NCI-H1092 treated with DMSO at 0.1 percent for 48 hours (cell line): ENCODE data around the gene DNAH6.
"Not testable (repeated sequence)": the region's sequence is repeated elsewhere in the genome, so short reads cannot be mapped to it uniquely, and the experiment has no call there.

ENCODE experiments used
- DNase-seq: peaks from one replicate; lab custom pipeline; 2025; lab: John Stamatoyannopoulos, UW

DNAH6 gene

GRCh38 chr2:84497285-84497684, 19.0 kb upstream of the DNAH6 start:
- DNase-seq, result no peak

GRCh38 chr2:84498150-84498799, 18.0 kb upstream of the DNAH6 start:
- DNase-seq, result no peak

DNA sequence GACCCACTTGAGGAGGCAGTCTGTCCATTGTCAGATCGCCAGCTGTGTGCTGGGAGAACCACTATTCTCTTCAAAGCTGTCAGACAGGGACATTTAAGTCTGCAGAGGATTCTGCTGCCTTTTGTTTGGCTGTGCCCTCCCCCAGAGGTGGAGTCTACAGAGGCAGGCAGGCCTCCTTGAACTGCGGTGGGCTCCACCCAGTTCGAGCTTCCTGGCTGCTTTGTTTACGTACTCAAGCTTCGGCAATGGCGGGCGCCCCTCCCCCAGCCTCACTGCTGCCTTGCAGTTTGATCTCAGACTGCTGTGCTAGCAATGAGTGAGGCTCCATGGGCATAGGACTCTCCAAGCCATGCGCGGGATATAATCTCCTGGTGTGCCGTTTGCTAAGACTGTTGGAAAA, 5.3 kb upstream of the DNAH6 start:
- DNase-seq, result not testable (repeated sequence)

DNA sequence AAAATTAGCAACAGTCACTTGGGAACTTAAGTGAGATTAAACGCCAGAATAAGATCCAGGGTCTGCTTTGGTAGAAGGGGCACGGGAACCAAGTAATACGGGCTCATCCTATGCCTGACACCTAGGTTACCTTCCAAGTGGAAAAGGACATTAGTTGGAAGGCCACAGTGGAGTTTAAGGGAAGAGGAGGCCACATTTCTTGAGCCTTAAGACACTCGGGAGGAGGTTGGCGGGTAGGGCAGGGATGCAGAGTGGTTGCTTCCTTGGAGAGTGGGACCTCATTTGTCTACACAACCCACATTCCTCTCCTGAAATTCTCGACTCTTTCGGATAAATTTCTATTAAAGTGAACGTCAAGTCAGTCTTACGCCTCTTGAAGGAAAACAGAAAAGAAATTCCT, 510 bp upstream of the DNAH6 start:
- DNase-seq, result no peak

- DNase-seq, result no peak
Observed at GRCh38 chr2:84519332-84519957, 3.1 kb downstream of the DNAH6 start.

DNA sequence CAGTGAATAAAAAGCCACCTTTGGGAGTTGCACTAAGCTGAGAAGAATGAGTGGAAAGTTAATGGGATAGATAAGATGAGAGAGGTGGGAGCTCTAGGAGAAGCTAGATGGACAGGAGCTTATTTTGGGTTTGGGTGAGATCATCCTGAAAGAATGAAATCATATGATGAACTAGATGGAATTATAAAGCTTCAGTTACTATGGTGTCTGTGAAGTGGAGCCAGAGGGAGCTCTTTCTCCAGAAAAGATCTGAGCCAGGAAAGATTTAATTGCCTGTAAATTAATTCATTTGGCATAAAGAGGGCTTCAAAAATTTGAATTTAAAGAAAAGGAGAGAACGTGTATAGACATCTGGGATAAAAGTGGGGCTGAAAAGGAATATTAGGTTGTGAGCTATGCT, 10.3 kb downstream of the DNAH6 start:
- no peak for DNase-seq

- no peak for DNase-seq
Observed at GRCh38 chr2:84527137-84528129, 11.1 kb downstream of the DNAH6 start.

GRCh38 chr2:84532291-84532690, 16.0 kb downstream of the DNAH6 start:
- no peak for DNase-seq

- DNase-seq, result no peak
Observed at GRCh38 chr2:84534225-84534624, 17.9 kb downstream of the DNAH6 start.

GRCh38 chr2:84537251-84537650, 21.0 kb downstream of the DNAH6 start:
- DNase-seq, result no peak

DNA sequence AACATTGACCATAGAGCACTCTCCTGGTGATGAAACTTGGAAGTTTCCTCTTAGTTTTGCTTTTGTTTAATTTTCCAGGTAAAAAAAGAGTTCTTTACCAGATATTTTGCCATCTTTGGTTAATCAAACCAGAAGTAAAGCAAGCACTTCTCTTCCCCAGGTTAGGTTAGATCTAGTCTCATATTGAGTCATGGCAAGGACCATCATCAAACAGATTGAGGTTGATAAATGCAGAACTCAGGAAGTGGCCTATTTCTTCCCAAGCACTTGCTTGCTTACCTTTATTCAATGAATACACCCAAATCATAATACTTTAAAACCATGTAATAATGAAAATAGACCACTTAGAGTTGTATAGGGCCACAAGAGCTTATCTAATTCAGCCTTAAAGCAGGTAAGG, 23.4 kb downstream of the DNAH6 start:
- no peak for DNase-seq

DNA sequence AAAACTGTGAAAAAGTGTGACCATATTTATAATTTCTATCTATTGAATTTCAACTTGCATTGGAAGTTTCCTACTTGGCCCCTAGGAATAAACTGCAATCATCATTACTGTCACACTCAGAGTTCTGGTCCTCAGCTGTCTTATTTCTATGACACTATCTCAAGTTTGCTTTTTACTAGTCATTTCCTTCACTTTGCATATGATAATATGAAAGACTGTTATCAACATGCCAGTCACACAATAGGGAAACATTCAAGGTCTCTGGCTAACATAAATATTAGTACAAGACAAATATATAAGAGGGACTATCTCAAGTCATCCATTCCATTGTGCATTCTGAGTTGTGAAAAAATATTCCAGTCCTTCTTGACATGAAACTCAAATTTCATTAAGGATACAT, 28.7 kb downstream of the DNAH6 start:
- DNase-seq, result no peak

DNA sequence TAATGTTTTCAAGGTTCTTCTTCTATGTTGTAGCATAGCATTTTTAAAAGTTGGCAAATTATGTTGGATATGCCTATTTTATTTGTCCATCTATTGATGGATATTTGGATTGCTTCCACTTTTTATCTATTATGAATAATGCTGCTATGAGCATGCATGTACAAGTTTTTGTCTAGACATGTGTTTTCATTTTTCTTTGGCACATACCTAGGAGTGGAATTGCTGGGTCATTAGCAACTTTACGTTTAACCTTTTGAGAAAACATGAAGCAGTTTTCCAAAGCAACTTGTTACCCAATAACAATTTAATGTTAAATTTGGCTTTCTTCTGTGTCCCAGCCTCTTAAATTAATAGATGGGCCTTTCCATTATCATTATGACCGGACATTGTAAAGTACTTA, 30.3 kb downstream of the DNAH6 start:
- DNase-seq, result no peak

DNA sequence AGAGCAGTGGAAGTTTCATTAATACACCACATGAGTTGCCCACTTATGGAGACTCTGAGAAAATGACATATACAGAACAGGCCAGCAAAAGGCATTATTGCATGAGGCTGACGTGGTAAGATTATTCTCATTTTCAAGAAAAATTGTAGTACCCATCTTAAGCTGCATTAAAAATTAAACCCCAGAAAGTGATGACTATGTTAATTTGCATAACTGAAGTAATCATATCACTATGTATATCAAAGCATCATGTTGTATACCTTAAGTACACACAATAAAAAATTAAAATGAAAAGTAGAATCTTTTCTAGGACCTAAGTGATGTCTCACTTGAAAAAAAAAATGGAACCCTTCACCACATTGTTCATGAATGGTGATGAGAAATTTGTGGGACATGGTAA, 32.0 kb downstream of the DNAH6 start:
- no peak for DNase-seq

- DNase-seq, result no peak
Observed at GRCh38 chr2:84550916-84551315, 34.6 kb downstream of the DNAH6 start.

- DNase-seq, result not testable (repeated sequence)
Observed at GRCh38 chr2:84551526-84551925, 35.2 kb downstream of the DNAH6 start.

DNA sequence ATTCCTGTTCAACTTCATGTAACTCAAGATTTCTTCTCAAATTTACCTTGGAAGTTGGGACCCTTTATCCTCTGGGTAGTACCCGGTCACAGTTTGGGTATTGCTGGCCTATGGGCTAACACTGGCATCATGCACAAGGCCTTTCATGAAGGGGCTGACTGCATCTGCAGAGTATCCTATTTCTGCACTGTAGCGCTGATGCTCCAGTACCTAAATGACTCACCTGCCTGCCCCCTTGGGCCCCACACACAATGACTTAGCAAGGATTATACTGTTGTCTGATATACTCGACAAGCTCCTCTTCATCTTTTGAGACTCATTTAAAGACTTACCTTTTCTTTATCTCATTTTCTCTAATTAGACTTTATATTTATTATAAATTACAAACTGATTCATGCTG, 39.9 kb downstream of the DNAH6 start:
- DNase-seq, result no peak

DNA sequence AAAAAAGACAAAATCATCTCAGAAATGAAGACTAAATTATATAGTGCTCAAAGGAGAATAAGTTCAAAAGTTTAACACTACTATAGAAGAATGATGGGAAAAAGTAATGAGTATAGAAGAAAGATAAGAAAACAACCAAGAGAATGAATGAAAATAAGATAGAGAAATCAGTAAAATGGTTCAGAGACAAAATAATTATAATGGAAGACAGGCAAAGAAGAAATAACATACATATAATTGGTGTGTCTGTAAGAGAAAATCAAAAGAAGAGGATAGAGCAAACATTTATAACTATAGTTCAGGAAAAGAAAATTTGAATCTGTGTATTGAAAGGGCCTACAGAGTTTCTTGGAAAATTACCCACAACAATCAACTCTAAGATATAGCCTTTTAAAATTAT, 43.5 kb downstream of the DNAH6 start:
- no peak for DNase-seq

- no peak for DNase-seq
Observed at GRCh38 chr2:84579661-84580060, 63.4 kb downstream of the DNAH6 start.

DNA sequence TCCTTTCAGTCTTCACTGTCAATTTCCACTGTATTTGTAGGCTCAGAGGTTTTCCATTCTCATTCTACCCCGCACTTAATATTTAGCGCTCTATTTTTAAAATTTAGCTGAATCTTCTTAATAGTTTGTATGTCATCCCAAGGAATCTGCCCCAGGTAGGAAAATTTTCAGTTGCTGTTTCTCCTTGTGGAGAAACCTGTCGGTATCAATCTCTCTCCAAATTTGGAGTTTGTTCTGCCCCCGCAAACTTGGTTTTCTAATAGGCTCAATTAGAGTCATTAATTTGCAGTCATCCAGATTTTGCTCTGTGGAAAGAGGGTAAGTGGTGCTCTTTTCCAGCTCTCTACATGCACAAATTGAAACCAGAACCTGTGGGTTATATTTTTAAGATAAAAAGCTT, 87.6 kb downstream of the DNAH6 start:
- no peak for DNase-seq

DNA sequence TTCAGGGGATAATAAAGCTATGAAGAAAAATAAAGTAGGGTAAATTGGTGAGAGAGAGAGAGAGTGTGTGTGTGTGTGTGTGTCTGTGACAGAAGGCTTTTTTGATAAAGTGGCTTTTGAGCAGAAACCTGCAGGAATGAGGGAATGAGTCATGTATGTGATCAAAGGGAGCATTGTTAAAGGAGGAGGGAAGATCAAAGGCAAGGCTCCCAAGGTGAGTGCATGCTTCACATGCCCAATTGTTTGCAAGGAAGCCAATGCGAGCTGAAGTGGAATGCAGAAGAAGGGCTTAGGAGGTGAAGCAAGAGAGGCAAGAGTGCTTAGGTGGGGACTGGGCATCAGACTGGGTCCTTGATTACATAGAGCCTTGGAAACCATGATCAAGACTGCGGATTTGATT, 96.8 kb downstream of the DNAH6 start:
- DNase-seq, result no peak

- DNase-seq, result no peak
Observed at GRCh38 chr2:84619794-84620371, 103.6 kb downstream of the DNAH6 start.

- no peak for DNase-seq
Observed at GRCh38 chr2:84628486-84628885, 112.2 kb downstream of the DNAH6 start.
